ENCODE measurements around the gene OR8B12.
"Not testable (repeated sequence)": the region's sequence is repeated elsewhere in the genome, so short reads cannot be mapped to it uniquely, and the experiment has no call there.

The OR8B12 gene

GRCh38 chr11:124520550-124520854, 23.0 kb downstream of the OR8B12 start:
- no peak for DNase-seq (ENCODE audit: low read depth in 2 of 3, low spot score in 2 of 3)

GRCh38 chr11:124519850-124520549, 23.5 kb downstream of the OR8B12 start:
- no peak for DNase-seq (ENCODE audit: low read depth in 2 of 3, low spot score in 2 of 3)

GRCh38 chr11:124518989-124519451, 24.4 kb downstream of the OR8B12 start:
- DNase-seq (ENCODE audit: low read depth in 2 of 3, low spot score in 2 of 3) = no peak

GRCh38 chr11:124517314-124517713, 26.1 kb downstream of the OR8B12 start:
- DNase-seq (ENCODE audit: low read depth in 2 of 3, low spot score in 2 of 3) = no peak

GRCh38 chr11:124514675-124515074, 28.8 kb downstream of the OR8B12 start:
- not testable (repeated sequence) for DNase-seq (ENCODE audit: low read depth in 2 of 3, low spot score in 2 of 3)

- no peak for DNase-seq (ENCODE audit: low read depth in 2 of 3, low spot score in 2 of 3)
Measured at GRCh38 chr11:124514131-124514530, 29.3 kb downstream of the OR8B12 start.

GRCh38 chr11:124511745-124512144, 31.7 kb downstream of the OR8B12 start:
- DNase-seq (ENCODE audit: low read depth in 2 of 3, low spot score in 2 of 3) = no peak

GRCh38 chr11:124510279-124510678, 33.2 kb downstream of the OR8B12 start:
- no peak for DNase-seq (ENCODE audit: low read depth in 2 of 3, low spot score in 2 of 3)

GRCh38 chr11:124499711-124500110, 43.7 kb downstream of the OR8B12 start:
- DNase-seq (ENCODE audit: low read depth in 2 of 3, low spot score in 2 of 3) = no peak

- DNase-seq (ENCODE audit: low read depth in 2 of 3, low spot score in 2 of 3) = no peak
Measured at GRCh38 chr11:124493016-124493655, 50.3 kb downstream of the OR8B12 start.

Data from activated CD8-positive, alpha-beta memory T cell treated with anti-CD3 and anti-CD28 coated beads for 48 hours (primary cell).